ENCODE results near the gene DENND1A.

The DENND1A gene

GRCh38 chr9:123654218-123654993, 275.5 kb downstream of the DENND1A start:
- no peak for DNase-seq (ENCODE audit: low read depth)
- no peak for TF ChIP-seq CTCF (IDR thresholded peaks at IDR 0.05; ENCODE audit: control insufficient read depth, extremely low read depth, insufficient read depth)
- no peak overlapping the region for H3K4me3 ChIP-seq (ENCODE audit: low read depth, low read length)

- no peak for TF ChIP-seq CTCF (IDR thresholded peaks at IDR 0.05; ENCODE audit: control insufficient read depth, extremely low read depth, insufficient read depth)
- H3K4me3 ChIP-seq (ENCODE audit: low read depth, low read length): no peak overlapping the region
- DNase-seq (ENCODE audit: low read depth): no peak
Observed at GRCh38 chr9:123652416-123652815, 277.5 kb downstream of the DENND1A start.

GRCh38 chr9:123651871-123652270, 278.1 kb downstream of the DENND1A start:
- no peak overlapping the region for H3K4me3 ChIP-seq (ENCODE audit: low read depth, low read length)
- no peak for TF ChIP-seq CTCF (IDR thresholded peaks at IDR 0.05; ENCODE audit: control insufficient read depth, extremely low read depth, insufficient read depth)
- DNase-seq (ENCODE audit: low read depth): no peak

GRCh38 chr9:123651273-123651672, 278.7 kb downstream of the DENND1A start:
- no peak for TF ChIP-seq CTCF (IDR thresholded peaks at IDR 0.05; ENCODE audit: control insufficient read depth, extremely low read depth, insufficient read depth)
- no peak for DNase-seq (ENCODE audit: low read depth)
- no peak overlapping the region for H3K4me3 ChIP-seq (ENCODE audit: low read depth, low read length)

- TF ChIP-seq CTCF (IDR thresholded peaks at IDR 0.05; ENCODE audit: control insufficient read depth, extremely low read depth, insufficient read depth): no peak
- H3K4me3 ChIP-seq (ENCODE audit: low read depth, low read length): no peak overlapping the region
- DNase-seq (ENCODE audit: low read depth): no peak
Observed at GRCh38 chr9:123649909-123650308, 280.0 kb downstream of the DENND1A start.

- no peak for TF ChIP-seq CTCF (IDR thresholded peaks at IDR 0.05; ENCODE audit: control insufficient read depth, extremely low read depth, insufficient read depth)
- no peak for DNase-seq (ENCODE audit: low read depth)
- no peak overlapping the region for H3K4me3 ChIP-seq (ENCODE audit: low read depth, low read length)
Observed at GRCh38 chr9:123647145-123647544, 282.8 kb downstream of the DENND1A start.

- no peak overlapping the region for H3K4me3 ChIP-seq (ENCODE audit: low read depth, low read length)
- DNase-seq (ENCODE audit: low read depth): no peak
- no peak for TF ChIP-seq CTCF (IDR thresholded peaks at IDR 0.05; ENCODE audit: control insufficient read depth, extremely low read depth, insufficient read depth)
Observed at GRCh38 chr9:123645762-123646161, 284.2 kb downstream of the DENND1A start.

All from LNCaP clone FGC (cell line).